22Rv1 (cell line): ENCODE results near the gene RPP14.

Experiments used
- CTCF ChIP-seq: fragments of 450-650 bp; IDR thresholded peaks from 2 replicates; pipeline ENCODE4 v1.5.1; 2017; ENCODE audit warnings: mild to moderate bottlenecking
- ZFX ChIP-seq: fragments of 450-650 bp; IDR thresholded peaks from 2 replicates; pipeline ENCODE4 v1.6.1; 2017; ENCODE audit warnings: antibody characterized with exemption, borderline replicate concordance

- no peak for TF ChIP-seq CTCF
- TF ChIP-seq ZFX, result no peak
Observed at GRCh38 chr3:58351920-58352319, 45.9 kb downstream of the RPP14 start.
